K562 (cell line): ENCODE data around the gene MED22. TPM values are rescaled to one million over a fixed set of nuclear protein-coding genes. Genes with fewer than 3 reads are reported as not detected.

Experiments used
- DDX20 ChIP-seq: fragments of 450-650 bp; IDR thresholded peaks from 2 replicates; pipeline ENCODE4 v1.6.1; 2016; ENCODE audit warnings: missing genetic modification characterization, low read depth, mild to moderate bottlenecking, missing compliant biosample characterization, moderate library complexity
- HDAC3 ChIP-seq: fragments of 450-650 bp; IDR thresholded peaks from 2 replicates; pipeline ENCODE4 v1.6.1; 2018; ENCODE audit warnings: borderline replicate concordance, mild to moderate bottlenecking, moderate library complexity; ENCODE audit not compliant: partially characterized antibody
- HNRNPK ChIP-seq: fragments of 200-400 bp; formaldehyde crosslinking; IDR thresholded peaks from one replicate; pipeline ENCODE4 v1.6.1; 2018; ENCODE audit warnings: mild to moderate bottlenecking, low read depth, low read length; ENCODE audit not compliant: poor library complexity, severe bottlenecking
- SMARCC2 ChIP-seq: fragments of 450-650 bp; IDR thresholded peaks from 2 replicates; pipeline ENCODE4 v1.6.1; 2017; ENCODE audit warnings: antibody characterized with exemption, moderate library complexity, mild to moderate bottlenecking, low read depth
- SMC3 ChIP-seq: conservative IDR thresholded peaks from 2 replicates; pipeline ENCODE4 v1.6.1; 2011; ENCODE audit warnings: low read depth, low read length, improper control_type of control experiment; ENCODE audit not compliant: insufficient read depth
- TEAD1 ChIP-seq, 2 experiments: fragments of 450-650 bp in 1 of 2; sonication (generic) in 1 of 2; formaldehyde crosslinking; IDR thresholded peaks; 2 replicates each; pipeline versions ENCODE4 v1.4.0 to v1.8.0; 2020 to 2022; ENCODE audit warnings: mild to moderate bottlenecking in 2 of 2, missing genetic modification reagents in 1 of 2
- ZFX ChIP-seq: sonication (generic); formaldehyde crosslinking; IDR thresholded peaks from 2 replicates; pipeline ENCODE4 v1.8.0; 2022; ENCODE audit warnings: mild to moderate bottlenecking, missing genetic modification reagents, moderate library complexity
- ZNF224 ChIP-seq: sonication (generic); formaldehyde crosslinking; IDR thresholded peaks from 2 replicates; pipeline ENCODE4 v1.8.0; 2022; ENCODE audit warnings: mild to moderate bottlenecking, missing genetic modification reagents
- ZNF431 ChIP-seq: sonication (generic); formaldehyde crosslinking; IDR thresholded peaks from 2 replicates; pipeline ENCODE4 v1.8.0; 2022; ENCODE audit warnings: mild to moderate bottlenecking, missing genetic modification reagents
- ZNF444 ChIP-seq: fragments of 250-450 bp; sonication (Bioruptor Pico); IDR thresholded peaks from 2 replicates; pipeline ENCODE4 v1.4.0; 2020; ENCODE audit warnings: mild to moderate bottlenecking, moderate library complexity
- polyA plus RNA-seq, 8 experiments: library from polyadenylated mRNA; depleted of rRNA in 4 of 8; stranded (reverse) in 5 of 8; unstranded in 3 of 8; fragments of >200 nt; fragmentation: Nextera tagmentation in 2 of 8; fragmentation: Illumina TruSeq in 1 of 8; extraction: Ambion mirVana in 2 of 8; extraction: Trizol in 1 of 8; gene quantifications; 2 replicates each; pipeline versions ENCODE4 v1.2.1 to v1.2.3, GENCODE V29; 2011 to 2014; ENCODE audit warnings: inconsistent platforms in 1 of 8, missing spikeins in 1 of 8
- total RNA-seq, 7 experiments: library from RNA; depleted of rRNA in 6 of 7; stranded (reverse); fragments of >200 nt in 6 of 7; fragmentation: Illumina TruSeq in 2 of 7; extraction: Trizol in 2 of 7; gene quantifications; 2 replicates each; pipeline versions ENCODE4 v1.2.1 to v1.2.3, GENCODE V29; 2011 to 2021; ENCODE audit warnings: low replicate concordance in 1 of 7
- TF ChIP-seq, protein P1 (sequence below), 2 experiments: fragments of 250-450 bp in 1 of 2; fragments of 450-650 bp in 1 of 2; sonication (Bioruptor Pico) in 1 of 2; IDR thresholded peaks; 2 replicates each; pipeline versions ENCODE4 v1.6.1 to v1.8.0; 2016 to 2021; ENCODE audit warnings: mild to moderate bottlenecking in 2 of 2, moderate library complexity in 2 of 2, missing compliant biosample characterization in 1 of 2, missing genetic modification characterization in 1 of 2
- TF ChIP-seq, protein P2 (sequence below): fragments of 250-450 bp; sonication (Bioruptor Pico); IDR thresholded peaks from 2 replicates; pipeline ENCODE4 v1.5.0; 2021
- TF ChIP-seq, protein P3 (sequence below): sonication (generic); formaldehyde crosslinking; IDR thresholded peaks from 2 replicates; pipeline ENCODE4 v1.8.1; 2022; ENCODE audit warnings: missing genetic modification reagents
- TF ChIP-seq, protein P4 (sequence below): sonication (generic); formaldehyde crosslinking; IDR thresholded peaks from 2 replicates; pipeline ENCODE4 v1.8.0; 2023; ENCODE audit warnings: missing genetic modification reagents, mild to moderate bottlenecking, borderline replicate concordance

Gene MED22
- total and polyA plus RNA-seq, 9 of the 15 experiments (the other 6 are each of a cell fraction or from before 2014, with no cell fraction given), result 0.73 to 35.6 (median 22.3) TPM

DNA sequence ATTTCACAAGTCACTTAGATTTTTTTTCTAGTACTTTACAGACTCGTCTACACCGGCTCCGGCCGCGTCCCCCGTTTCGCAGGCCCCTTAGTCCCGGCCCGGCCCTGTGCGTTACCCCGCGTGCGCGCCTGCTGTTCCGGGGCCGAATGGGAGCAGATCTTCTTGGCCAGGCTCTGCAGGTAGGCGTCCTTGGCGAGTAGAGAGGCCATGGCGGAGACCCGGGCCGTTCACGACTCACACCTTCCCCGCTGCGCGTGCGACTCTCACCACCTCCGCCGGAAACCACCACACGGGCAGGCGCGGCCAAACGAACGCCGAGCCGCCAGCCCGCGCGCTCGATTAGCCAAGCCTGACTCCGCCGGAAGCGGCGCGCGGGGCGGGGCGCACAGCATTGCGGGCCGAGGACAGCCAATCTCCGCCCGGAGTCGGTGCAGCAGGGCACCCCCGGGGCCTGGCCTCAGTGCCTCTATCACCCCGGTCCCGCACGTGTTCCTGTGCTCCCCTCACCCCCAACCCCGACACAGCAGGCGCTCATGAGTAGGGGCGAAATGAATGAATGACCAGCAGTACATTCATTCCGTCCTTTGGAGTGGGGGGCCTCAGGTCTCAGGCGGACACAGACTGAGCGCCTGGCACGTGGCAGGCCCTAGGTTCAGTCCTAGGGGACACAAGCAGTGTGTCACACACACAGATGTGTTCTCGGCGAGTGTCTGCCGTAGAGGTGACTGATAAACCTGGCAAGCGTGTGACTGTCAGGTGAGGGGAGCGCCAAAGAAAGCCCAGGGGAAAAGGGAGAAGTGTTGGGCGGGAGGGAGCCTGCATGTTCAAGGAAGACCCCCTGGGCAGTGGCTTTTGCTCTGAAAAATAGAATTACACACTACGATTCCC lies 11.8 kb downstream of the MED22 start, which contains the start of gene SURF6 (continued):
- TF ChIP-seq ZNF431 (CRISPR knock-in tag) (peak; percentile 58; the same call in 1 of the 2 replicates), DDX20 (tag) (no peak), HDAC3 (no peak), ZFX (CRISPR knock-in tag) (peak; percentile 79), ZNF224 (CRISPR knock-in tag) (no peak), TEAD1 (CRISPR knock-in tag; IDR thresholded peaks at IDR 0.05) (peak; percentile 50 to 85; a peak in 3 of 4 replicates), SMARCC2 (no peak), HNRNPK (peak; percentile 34), SMC3 (0 out of 2 replicates have a peak, but pooled peaks have one; percentile 16), ZNF444 (no peak)
- TF ChIP-seq, protein P1, sequence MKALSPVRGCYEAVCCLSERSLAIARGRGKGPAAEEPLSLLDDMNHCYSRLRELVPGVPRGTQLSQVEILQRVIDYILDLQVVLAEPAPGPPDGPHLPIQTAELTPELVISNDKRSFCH (CRISPR knock-in tag; IDR thresholded peaks at IDR 0.05), result no peak
- TF ChIP-seq, protein P1 (tag; IDR thresholded peaks at IDR 0.05), result 0 out of 2 replicates have a peak, but pooled peaks have one; percentile 37
- TF ChIP-seq, protein P2, sequence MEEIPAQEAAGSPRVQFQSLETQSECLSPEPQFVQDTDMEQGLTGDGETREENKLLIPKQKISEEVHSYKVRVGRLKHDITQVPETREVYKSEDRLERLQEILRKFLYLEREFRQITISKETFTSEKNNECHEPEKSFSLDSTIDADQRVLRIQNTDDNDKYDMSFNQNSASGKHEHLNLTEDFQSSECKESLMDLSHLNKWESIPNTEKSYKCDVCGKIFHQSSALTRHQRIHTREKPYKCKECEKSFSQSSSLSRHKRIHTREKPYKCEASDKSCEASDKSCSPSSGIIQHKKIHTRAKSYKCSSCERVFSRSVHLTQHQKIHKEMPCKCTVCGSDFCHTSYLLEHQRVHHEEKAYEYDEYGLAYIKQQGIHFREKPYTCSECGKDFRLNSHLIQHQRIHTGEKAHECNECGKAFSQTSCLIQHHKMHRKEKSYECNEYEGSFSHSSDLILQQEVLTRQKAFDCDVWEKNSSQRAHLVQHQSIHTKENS (CRISPR knock-in tag), result no peak
- TF ChIP-seq, protein P3, sequence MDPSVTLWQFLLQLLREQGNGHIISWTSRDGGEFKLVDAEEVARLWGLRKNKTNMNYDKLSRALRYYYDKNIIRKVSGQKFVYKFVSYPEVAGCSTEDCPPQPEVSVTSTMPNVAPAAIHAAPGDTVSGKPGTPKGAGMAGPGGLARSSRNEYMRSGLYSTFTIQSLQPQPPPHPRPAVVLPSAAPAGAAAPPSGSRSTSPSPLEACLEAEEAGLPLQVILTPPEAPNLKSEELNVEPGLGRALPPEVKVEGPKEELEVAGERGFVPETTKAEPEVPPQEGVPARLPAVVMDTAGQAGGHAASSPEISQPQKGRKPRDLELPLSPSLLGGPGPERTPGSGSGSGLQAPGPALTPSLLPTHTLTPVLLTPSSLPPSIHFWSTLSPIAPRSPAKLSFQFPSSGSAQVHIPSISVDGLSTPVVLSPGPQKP (CRISPR knock-in tag), result no peak
- TF ChIP-seq, protein P4, sequence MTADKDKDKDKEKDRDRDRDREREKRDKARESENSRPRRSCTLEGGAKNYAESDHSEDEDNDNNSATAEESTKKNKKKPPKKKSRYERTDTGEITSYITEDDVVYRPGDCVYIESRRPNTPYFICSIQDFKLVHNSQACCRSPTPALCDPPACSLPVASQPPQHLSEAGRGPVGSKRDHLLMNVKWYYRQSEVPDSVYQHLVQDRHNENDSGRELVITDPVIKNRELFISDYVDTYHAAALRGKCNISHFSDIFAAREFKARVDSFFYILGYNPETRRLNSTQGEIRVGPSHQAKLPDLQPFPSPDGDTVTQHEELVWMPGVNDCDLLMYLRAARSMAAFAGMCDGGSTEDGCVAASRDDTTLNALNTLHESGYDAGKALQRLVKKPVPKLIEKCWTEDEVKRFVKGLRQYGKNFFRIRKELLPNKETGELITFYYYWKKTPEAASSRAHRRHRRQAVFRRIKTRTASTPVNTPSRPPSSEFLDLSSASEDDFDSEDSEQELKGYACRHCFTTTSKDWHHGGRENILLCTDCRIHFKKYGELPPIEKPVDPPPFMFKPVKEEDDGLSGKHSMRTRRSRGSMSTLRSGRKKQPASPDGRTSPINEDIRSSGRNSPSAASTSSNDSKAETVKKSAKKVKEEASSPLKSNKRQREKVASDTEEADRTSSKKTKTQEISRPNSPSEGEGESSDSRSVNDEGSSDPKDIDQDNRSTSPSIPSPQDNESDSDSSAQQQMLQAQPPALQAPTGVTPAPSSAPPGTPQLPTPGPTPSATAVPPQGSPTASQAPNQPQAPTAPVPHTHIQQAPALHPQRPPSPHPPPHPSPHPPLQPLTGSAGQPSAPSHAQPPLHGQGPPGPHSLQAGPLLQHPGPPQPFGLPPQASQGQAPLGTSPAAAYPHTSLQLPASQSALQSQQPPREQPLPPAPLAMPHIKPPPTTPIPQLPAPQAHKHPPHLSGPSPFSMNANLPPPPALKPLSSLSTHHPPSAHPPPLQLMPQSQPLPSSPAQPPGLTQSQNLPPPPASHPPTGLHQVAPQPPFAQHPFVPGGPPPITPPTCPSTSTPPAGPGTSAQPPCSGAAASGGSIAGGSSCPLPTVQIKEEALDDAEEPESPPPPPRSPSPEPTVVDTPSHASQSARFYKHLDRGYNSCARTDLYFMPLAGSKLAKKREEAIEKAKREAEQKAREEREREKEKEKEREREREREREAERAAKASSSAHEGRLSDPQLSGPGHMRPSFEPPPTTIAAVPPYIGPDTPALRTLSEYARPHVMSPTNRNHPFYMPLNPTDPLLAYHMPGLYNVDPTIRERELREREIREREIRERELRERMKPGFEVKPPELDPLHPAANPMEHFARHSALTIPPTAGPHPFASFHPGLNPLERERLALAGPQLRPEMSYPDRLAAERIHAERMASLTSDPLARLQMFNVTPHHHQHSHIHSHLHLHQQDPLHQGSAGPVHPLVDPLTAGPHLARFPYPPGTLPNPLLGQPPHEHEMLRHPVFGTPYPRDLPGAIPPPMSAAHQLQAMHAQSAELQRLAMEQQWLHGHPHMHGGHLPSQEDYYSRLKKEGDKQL (CRISPR knock-in tag), result no peak
